HepG2 (cell line): Measurements from ENCODE around the gene RFX2. TPM values are rescaled to one million over a fixed set of nuclear protein-coding genes. Genes with fewer than 3 reads are reported as not detected.

Experiments used
- ATAC-seq: fragments of 200-7000 bp; cut with Tn5 transposase; 3 replicates; pipeline ENCODE4 v1.9.1; 2020; ENCODE audit warnings: mild to moderate bottlenecking, moderate library complexity
- BruUV-seq: library from RNA; stranded (reverse); fragments of 400-500 nt; replicated peaks from 2 replicates; lab custom pipeline; 2021; lab: Mats Ljungman, UMichigan
- CTCF ChIA-PET: fragments of 300-600 bp; formaldehyde crosslinking; extraction: SDS; loops from one replicate; lab custom pipeline; 2021; ENCODE audit warnings: low total read pairs, inconsistent platforms, low intra/inter-chr PET ratio; lab: Yijun Ruan, JAX
- POLR2A ChIA-PET: fragments of 350-600 bp; sonication (Branson Sonifier 250); formaldehyde crosslinking; loops from one replicate; lab custom pipeline; 2020; ENCODE audit warnings: antibody characterized with exemption, inconsistent platforms; lab: Yijun Ruan, JAX
- DNase-seq: peaks from one replicate; pipeline ENCODE4 v3.0.0-alpha.2; 2015; ENCODE audit warnings: low spot score
- FAIRE-seq: peaks from 3 replicates; lab custom pipeline; 2011; peaks lifted over from hg19 to GRCh38; lab: Jason Lieb, UNC
- H2AFZ ChIP-seq: one replicate; pipeline ENCODE4 v1.6.1; 2011; ENCODE audit warnings: low read length, inconsistent platforms
- H3K27ac ChIP-seq: fragments of 300-600 bp; 3 replicates; pipeline ENCODE4 v1.8.0; 2011; ENCODE audit warnings: mixed run types, mild to moderate bottlenecking, mixed read lengths, low read length, inconsistent platforms; ENCODE audit not compliant: insufficient read depth; ENCODE audit errors: extremely low read length
- H3K27me3 ChIP-seq, 2 experiments: fragments of 200-600 bp in 1 of 2; 2 replicates in 1 of 2; 3 replicates in 1 of 2; pipeline versions ENCODE4 v1.6.0 to v1.8.0; 2011; ENCODE audit warnings: low read length in 2 of 2, mild to moderate bottlenecking in 2 of 2, moderate library complexity in 2 of 2, inconsistent platforms in 1 of 2; ENCODE audit not compliant: insufficient read depth in 2 of 2, control insufficient read depth in 1 of 2
- H3K36me3 ChIP-seq, 2 experiments: fragments of 200-600 bp in 1 of 2; replicated peaks in 1 of 2; 2 replicates in 1 of 2; 3 replicates in 1 of 2; pipeline versions ENCODE4 v1.5.1 to v1.8.0; 2011; ENCODE audit warnings: low read length in 2 of 2, inconsistent platforms in 1 of 2; ENCODE audit not compliant: insufficient read depth in 2 of 2, control insufficient read depth in 1 of 2
- H3K4me1 ChIP-seq: 2 replicates; pipeline ENCODE4 v1.5.1; 2012; ENCODE audit warnings: low read length, inconsistent platforms; ENCODE audit not compliant: insufficient read depth
- H3K4me2 ChIP-seq: 2 replicates; pipeline ENCODE4 v1.6.0; 2011; ENCODE audit warnings: low read depth, low read length, inconsistent platforms
- H3K4me3 ChIP-seq, 3 experiments: fragments of 200-600 bp in 1 of 3; sonication (generic), shearing (Covaris generic) in 1 of 3; replicated peaks in 1 of 3; 2 replicates each; pipeline ENCODE4 v1.5.1; 2011 to 2016; ENCODE audit warnings: low read length in 3 of 3, inconsistent platforms in 2 of 3, low read depth in 2 of 3, mild to moderate bottlenecking in 2 of 3, control low read depth in 1 of 3, mixed read lengths in 1 of 3; ENCODE audit not compliant: insufficient read depth in 1 of 3
- H3K79me2 ChIP-seq: one replicate; pipeline ENCODE4 v1.6.1; 2011; ENCODE audit warnings: low read length, inconsistent platforms; ENCODE audit not compliant: insufficient read depth
- H3K9ac ChIP-seq: 2 replicates; pipeline ENCODE4 v1.6.0; 2011; ENCODE audit warnings: mild to moderate bottlenecking, low read depth, low read length, inconsistent platforms; ENCODE audit not compliant: insufficient read depth
- H3K9me3 ChIP-seq: 2 replicates; pipeline ENCODE4 v1.5.1; 2012; ENCODE audit warnings: mild to moderate bottlenecking, low read length
- H4K20me1 ChIP-seq: 2 replicates; pipeline ENCODE4 v1.6.0; 2011; ENCODE audit warnings: inconsistent platforms, mild to moderate bottlenecking, low read length, moderate library complexity; ENCODE audit not compliant: insufficient read depth
- ADNP ChIP-seq: sonication (generic); formaldehyde crosslinking; IDR thresholded peaks from 2 replicates; pipeline ENCODE4 v1.4.0; 2020; ENCODE audit warnings: missing genetic modification reagents
- ATRX ChIP-seq: sonication (generic); formaldehyde crosslinking; IDR thresholded peaks from 2 replicates; pipeline ENCODE4 v1.4.0; 2020; ENCODE audit warnings: missing genetic modification reagents, borderline replicate concordance
- CHD4 ChIP-seq: fragments of 200-600 bp; sonication (generic); IDR thresholded peaks from 2 replicates; pipeline ENCODE4 v1.7.0; 2017; ENCODE audit warnings: mild to moderate bottlenecking, low read length, borderline replicate concordance
- HOXD1 ChIP-seq: sonication (generic); formaldehyde crosslinking; IDR thresholded peaks from 2 replicates; pipeline ENCODE4 v1.5.0; 2020; ENCODE audit warnings: missing genetic modification reagents
- MEIS2 ChIP-seq: sonication (generic); formaldehyde crosslinking; IDR thresholded peaks from 2 replicates; pipeline ENCODE4 v1.9.0; 2021; ENCODE audit warnings: mild to moderate bottlenecking, missing genetic modification reagents
- NONO ChIP-seq, 2 experiments: fragments of 450-650 bp in 1 of 2; sonication (generic) in 1 of 2; formaldehyde crosslinking in 1 of 2; IDR thresholded peaks in 1 of 2; conservative IDR thresholded peaks in 1 of 2; 2 replicates each; pipeline versions ENCODE4 v1.6.1 to v1.8.0; 2017 to 2022; ENCODE audit warnings: mild to moderate bottlenecking in 1 of 2, missing genetic modification reagents in 1 of 2, moderate library complexity in 1 of 2
- PLSCR1 ChIP-seq: sonication (generic); formaldehyde crosslinking; IDR thresholded peaks from 2 replicates; pipeline ENCODE4 v1.5.0; 2020; ENCODE audit warnings: missing genetic modification reagents, mild to moderate bottlenecking, borderline replicate concordance
- PRPF4 ChIP-seq: fragments of 200-400 bp; formaldehyde crosslinking; IDR thresholded peaks from 2 replicates; pipeline ENCODE4 v1.6.1; 2016; ENCODE audit warnings: low read length, low read depth; ENCODE audit not compliant: poor library complexity, severe bottlenecking
- SP140L ChIP-seq: sonication (generic); formaldehyde crosslinking; IDR thresholded peaks from 2 replicates; pipeline ENCODE4 v1.4.0; 2020; ENCODE audit warnings: missing genetic modification reagents, borderline replicate concordance
- ZBTB38 ChIP-seq: sonication (generic); formaldehyde crosslinking; IDR thresholded peaks from 2 replicates; pipeline ENCODE4 v1.5.1; 2020; ENCODE audit warnings: mild to moderate bottlenecking, missing genetic modification reagents
- ZFP82 ChIP-seq: sonication (generic); formaldehyde crosslinking; IDR thresholded peaks from 2 replicates; pipeline ENCODE4 v1.5.1; 2020; ENCODE audit warnings: mild to moderate bottlenecking, missing genetic modification reagents, borderline replicate concordance
- ZMYM3 ChIP-seq: sonication (generic); formaldehyde crosslinking; IDR thresholded peaks from 2 replicates; pipeline ENCODE4 v1.5.1; 2020; ENCODE audit warnings: mild to moderate bottlenecking, missing genetic modification reagents
- ZNF234 ChIP-seq: sonication (generic); formaldehyde crosslinking; conservative IDR thresholded peaks from 2 replicates; pipeline ENCODE4 v1.5.1; 2020; ENCODE audit warnings: mild to moderate bottlenecking, missing genetic modification reagents
- ZNF274 ChIP-seq: sonication (generic); formaldehyde crosslinking; IDR thresholded peaks from 2 replicates; pipeline ENCODE4 v1.5.1; 2020; ENCODE audit warnings: mild to moderate bottlenecking, missing genetic modification reagents
- ZNF512 ChIP-seq: sonication (generic); formaldehyde crosslinking; IDR thresholded peaks from 2 replicates; pipeline ENCODE4 v1.4.0; 2020; ENCODE audit warnings: mild to moderate bottlenecking, missing genetic modification reagents
- ZNF530 ChIP-seq: sonication (generic); formaldehyde crosslinking; IDR thresholded peaks from 2 replicates; pipeline ENCODE4 v1.5.0; 2020; ENCODE audit warnings: low read depth, mild to moderate bottlenecking, missing genetic modification reagents
- ZNF629 ChIP-seq: sonication (generic); formaldehyde crosslinking; conservative IDR thresholded peaks from 2 replicates; pipeline ENCODE4 v1.5.0; 2020; ENCODE audit warnings: missing genetic modification reagents
- ZNF644 ChIP-seq: IDR thresholded peaks from 2 replicates; pipeline ENCODE4 v1.6.1; 2016; ENCODE audit warnings: low read depth
- WGBS: methylation state at CpG from one replicate; pipeline ENCODE4 v1.1.6; 2017; ENCODE audit warnings: low lambda C conversion rate; 5-methylcytosine and 5-hydroxymethylcytosine counted together
- in situ Hi-C: cut with HindIII; loops from 2 replicates; pipeline ENCODE4 v1.10.0; 2017; ENCODE audit warnings: low pct_unique_long_range_greater_than_20kb; ENCODE audit not compliant: extremely low pct_ligation_motif_present
- intact Hi-C: fragments of 100-400 bp; cut with micrococcal nuclease; formaldehyde crosslinking; loops from one replicate; pipeline ENCODE4 v1.10.0; 2022; ENCODE audit not compliant: unreplicated experiment
- polyA plus RNA-seq, 8 experiments: library from polyadenylated mRNA; depleted of rRNA in 3 of 8; stranded (reverse) in 7 of 8; unstranded in 1 of 8; fragments of >200 nt; fragmentation: Illumina TruSeq in 4 of 8; extraction: Trizol in 4 of 8; gene quantifications; 2 replicates each; pipeline versions ENCODE4 v1.2.1 to v1.2.3, GENCODE V29; 2011 to 2016; ENCODE audit warnings: low read depth in 4 of 8, missing spikeins in 1 of 8, mixed read lengths in 1 of 8; ENCODE audit not compliant: insufficient read depth in 1 of 8
- total RNA-seq, 5 experiments: library from RNA; depleted of rRNA; stranded (reverse); fragments of >200 nt; fragmentation: Illumina TruSeq; extraction: Trizol; gene quantifications; 2 replicates each; pipeline ENCODE4 v1.2.3, GENCODE V29; 2016; ENCODE audit warnings: low read depth in 1 of 5
- TF ChIP-seq, protein P1 (sequence below): sonication (generic); formaldehyde crosslinking; IDR thresholded peaks from 2 replicates; pipeline ENCODE4 v1.5.0; 2020; ENCODE audit warnings: mild to moderate bottlenecking, missing genetic modification reagents

The RFX2 gene
- total and polyA plus RNA-seq, 2 of the 13 experiments (the other 11 are each of a cell fraction or from before 2014, with no cell fraction given) = 2.8 to 3.3 TPM

- H3K4me2 ChIP-seq = peak overlapping the region; percentile 92
- H2AFZ ChIP-seq = no peak overlapping the region
- H3K27ac ChIP-seq = peak overlapping the region; percentile 82
- in situ Hi-C loops = loop anchor here (5.0 kb wide), 1 partner anchor 177 kb away; no protein-coding TSS in a partner anchor
- no peaks in the 10 kb centered on the region for H3K9me3 ChIP-seq
- H3K79me2 ChIP-seq = peaks cover 54% of the 10 kb centered on the region
- 0 out of 2 replicates have a peak, but pooled peaks have one; percentile 7 for TF ChIP-seq ZNF512 (CRISPR knock-in tag)
- TF ChIP-seq, protein P1, sequence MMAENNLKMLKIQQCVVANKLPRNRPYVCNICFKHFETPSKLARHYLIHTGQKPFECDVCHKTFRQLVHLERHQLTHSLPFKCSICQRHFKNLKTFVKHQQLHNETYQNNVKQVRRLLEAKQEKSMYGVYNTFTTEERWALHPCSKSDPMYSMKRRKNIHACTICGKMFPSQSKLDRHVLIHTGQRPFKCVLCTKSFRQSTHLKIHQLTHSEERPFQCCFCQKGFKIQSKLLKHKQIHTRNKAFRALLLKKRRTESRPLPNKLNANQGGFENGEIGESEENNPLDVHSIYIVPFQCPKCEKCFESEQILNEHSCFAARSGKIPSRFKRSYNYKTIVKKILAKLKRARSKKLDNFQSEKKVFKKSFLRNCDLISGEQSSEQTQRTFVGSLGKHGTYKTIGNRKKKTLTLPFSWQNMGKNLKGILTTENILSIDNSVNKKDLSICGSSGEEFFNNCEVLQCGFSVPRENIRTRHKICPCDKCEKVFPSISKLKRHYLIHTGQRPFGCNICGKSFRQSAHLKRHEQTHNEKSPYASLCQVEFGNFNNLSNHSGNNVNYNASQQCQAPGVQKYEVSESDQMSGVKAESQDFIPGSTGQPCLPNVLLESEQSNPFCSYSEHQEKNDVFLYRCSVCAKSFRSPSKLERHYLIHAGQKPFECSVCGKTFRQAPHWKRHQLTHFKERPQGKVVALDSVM (CRISPR knock-in tag) = peak; percentile 92
- TF ChIP-seq PRPF4 = peak; percentile 24
- TF ChIP-seq CHD4 = peak; percentile 95
- TF ChIP-seq ZBTB38 (CRISPR knock-in tag) = peak; percentile 96
- TF ChIP-seq ZNF274 (CRISPR knock-in tag) = no peak
- TF ChIP-seq PLSCR1 (CRISPR knock-in tag) = no peak
- no peak for TF ChIP-seq HOXD1 (CRISPR knock-in tag)
- TF ChIP-seq ADNP (CRISPR knock-in tag) = 0 out of 2 replicates have a peak, but pooled peaks have one; percentile 32
- TF ChIP-seq ZNF234 (CRISPR knock-in tag) = no peak
- TF ChIP-seq ZNF644 = no peak
- TF ChIP-seq NONO (IDR thresholded peaks at IDR 0.05) = no peak
- TF ChIP-seq NONO (CRISPR knock-in tag; conservative IDR thresholded peaks at IDR 0.05) = 0 out of 2 replicates have a peak, but pooled peaks have one; percentile 23
- no peak for TF ChIP-seq ZNF530 (CRISPR knock-in tag)
- no peak for TF ChIP-seq SP140L (CRISPR knock-in tag)
- no peak for TF ChIP-seq ATRX (CRISPR knock-in tag)
- no peak for TF ChIP-seq ZFP82 (CRISPR knock-in tag)
- TF ChIP-seq ZMYM3 (CRISPR knock-in tag) = peak; percentile 55; the same call in 1 of the 2 replicates
- TF ChIP-seq ZNF629 = peak; percentile 97
- 0 out of 2 replicates have a peak, but pooled peaks have one; percentile 35 for TF ChIP-seq MEIS2 (CRISPR knock-in tag)
- H3K4me1 ChIP-seq = peaks cover 83% of the 10 kb centered on the region
- ATAC-seq (no peak), DNase-seq (no peak), FAIRE-seq (no peak)
- WGBS = 43% methylated on average over 27 of the region's 33 CpGs
- ChIA-PET CTCF (no interaction called here), POLR2A (interaction anchor here (0.6 to 4.1 kb wide), 11 partner anchors 11 to 175 kb away, joined by 3 to 30 read pairs (median 4); partner anchors contain the start of genes NDUFA11 and VMAC)
- intact Hi-C loops = no loop called here
- peaks cover 10% of the 10 kb centered on the region; the same call in 1 of the 2 replicates for H4K20me1 ChIP-seq
- peak overlapping the region; percentile 79 for H3K9ac ChIP-seq
- peak overlapping the region; percentile 44 to 71 (median 68) for H3K4me3 ChIP-seq
- peaks cover 3 to 10% of the 10 kb centered on the region in 2 experiments; a peak in 4 of 5 replicates for H3K36me3 ChIP-seq
- BruUV-seq = TSS peak; percentile 86
- H3K27me3 ChIP-seq = no peaks in the 10 kb centered on the region; a peak in 1 of 5 replicates
These were observed 131.4 kb downstream of the RFX2 start for GRCh38 chr19:5978606-5979552.
